OCI-LY7 (cell line): ENCODE measurements around the gene CUX1.

Source experiments
- CTCF ChIP-seq: fragments of 200-600 bp; sonication (generic); conservative IDR thresholded peaks from 2 replicates; pipeline ENCODE4 v1.5.1; 2014; ENCODE audit warnings: mild to moderate bottlenecking, antibody characterized with exemption, low read length, moderate library complexity, mixed read lengths
- EZH2phosphoT487 ChIP-seq: fragments of 200-600 bp; sonication (generic); IDR thresholded peaks from 2 replicates; pipeline ENCODE4 v1.6.1; 2018; ENCODE audit warnings: low read depth, borderline replicate concordance, mild to moderate bottlenecking, mixed run types, antibody characterized with exemption, low read length, moderate library complexity, mixed read lengths

GRCh38 chr7:102138676-102139075 is 321.2 kb downstream of the CUX1 start:
- no peak for TF ChIP-seq CTCF
- no peak for TF ChIP-seq EZH2phosphoT487
